Astrocyte (in vitro differentiated cells and primary cell): Measurements from ENCODE around the gene INO80E. TPM values are rescaled to one million over a fixed set of nuclear protein-coding genes. Genes with fewer than 3 reads are reported as not detected.

Experiments
- DNase-seq: peaks from one replicate; pipeline ENCODE4 v3.0.0-alpha.2; 2010; ENCODE audit warnings: low read depth
- FAIRE-seq: peaks from 2 replicates; lab custom pipeline; 2011; peaks lifted over from hg19 to GRCh38; lab: Jason Lieb, UNC
- H2AFZ ChIP-seq: 2 replicates; pipeline ENCODE4 v1.6.0; 2012; ENCODE audit warnings: low read depth, low read length, inconsistent platforms
- H3K27ac ChIP-seq: 2 replicates; pipeline ENCODE4 v1.5.1; 2011; ENCODE audit warnings: low read depth, low read length, inconsistent platforms
- H3K27me3 ChIP-seq: 2 replicates; pipeline ENCODE4 v1.6.0; 2011; ENCODE audit warnings: low read length, inconsistent platforms; ENCODE audit not compliant: insufficient read depth
- H3K36me3 ChIP-seq: 2 replicates; pipeline ENCODE4 v1.5.1; 2011; ENCODE audit warnings: low read length, inconsistent platforms; ENCODE audit not compliant: insufficient read depth
- H3K4me1 ChIP-seq: 2 replicates; pipeline ENCODE4 v1.5.1; 2011; ENCODE audit warnings: low read length, inconsistent platforms; ENCODE audit not compliant: insufficient read depth
- H3K4me2 ChIP-seq: 2 replicates; pipeline ENCODE4 v1.6.0; 2012; ENCODE audit warnings: low read length, inconsistent platforms
- H3K4me3 ChIP-seq: 2 replicates; pipeline ENCODE4 v1.5.1; 2011; ENCODE audit warnings: low read depth, mild to moderate bottlenecking, low read length, inconsistent platforms; ENCODE audit not compliant: insufficient read depth
- H3K79me2 ChIP-seq: 2 replicates; pipeline ENCODE4 v1.6.0; 2012; ENCODE audit warnings: mild to moderate bottlenecking, low read length, inconsistent platforms; ENCODE audit not compliant: insufficient read depth
- H3K9ac ChIP-seq: 2 replicates; pipeline ENCODE4 v1.6.0; 2012; ENCODE audit warnings: mild to moderate bottlenecking, low read length, inconsistent platforms
- H3K9me3 ChIP-seq: 2 replicates; pipeline ENCODE4 v1.5.1; 2012; ENCODE audit warnings: low read depth, mild to moderate bottlenecking, low read length, inconsistent platforms; ENCODE audit not compliant: insufficient read depth
- H4K20me1 ChIP-seq: 2 replicates; pipeline ENCODE4 v1.6.0; 2012; ENCODE audit warnings: low read length, inconsistent platforms; ENCODE audit not compliant: insufficient read depth
- H3K27ac Mint-ChIP-seq: one replicate; pipeline ENCODE4 v1.8.0; 2021; ENCODE audit warnings: mild to moderate bottlenecking, mixed read lengths; ENCODE audit not compliant: unreplicated experiment
- H3K27me3 Mint-ChIP-seq: one replicate; pipeline ENCODE4 v1.8.0; 2021; ENCODE audit warnings: low read depth, mixed read lengths; ENCODE audit not compliant: unreplicated experiment
- H3K36me3 Mint-ChIP-seq: one replicate; pipeline ENCODE4 v1.8.0; 2021; ENCODE audit warnings: low read depth, mixed read lengths; ENCODE audit not compliant: unreplicated experiment
- H3K4me1 Mint-ChIP-seq: one replicate; pipeline ENCODE4 v1.8.0; 2021; ENCODE audit warnings: low read depth, mixed read lengths; ENCODE audit not compliant: unreplicated experiment
- H3K4me3 Mint-ChIP-seq: one replicate; pipeline ENCODE4 v1.8.0; 2021; ENCODE audit warnings: mild to moderate bottlenecking, moderate library complexity, mixed read lengths; ENCODE audit not compliant: unreplicated experiment
- H3K9me3 Mint-ChIP-seq: one replicate; pipeline ENCODE4 v1.8.0; 2021; ENCODE audit warnings: mild to moderate bottlenecking, mixed read lengths; ENCODE audit not compliant: unreplicated experiment
- CTCF ChIP-seq: IDR thresholded peaks from 2 replicates; pipeline ENCODE4 v1.5.1; 2011; ENCODE audit warnings: low read depth, mild to moderate bottlenecking, inconsistent platforms, low read length, moderate library complexity; ENCODE audit not compliant: insufficient read depth
- EZH2 ChIP-seq: IDR thresholded peaks from 2 replicates; pipeline ENCODE4 v1.6.1; 2012; ENCODE audit warnings: mild to moderate bottlenecking, low read length, inconsistent platforms; ENCODE audit not compliant: insufficient read depth
- total RNA-seq: library from RNA; stranded (reverse); gene quantifications from 2 replicates; pipeline ENCODE4 v1.2.1, GENCODE V29; 2021

INO80E gene
- total RNA-seq, 1 donor from 2014 or later = 58.5 TPM

GRCh38 chr16:30000735-30001631 is 4.9 kb downstream of the INO80E start:
- Histone ChIP-seq H3K4me2 (no peak overlapping the region), H4K20me1 (peaks cover 22% of the 10 kb centered on the region), H3K4me1 (no peaks in the 10 kb centered on the region), H2AFZ (no peak overlapping the region), H3K27ac (no peak overlapping the region), H3K9me3 (no peaks in the 10 kb centered on the region), H3K4me3 (no peak overlapping the region), H3K9ac (no peak overlapping the region), H3K36me3 (peaks cover 6% of the 10 kb centered on the region), H3K79me2 (peaks cover 18% of the 10 kb centered on the region), H3K27me3 (no peaks in the 10 kb centered on the region)
- DNase-seq = no peak
- H3K36me3 Mint-ChIP-seq = peaks cover 5% of the 10 kb centered on the region
- peaks cover 4% of the 10 kb centered on the region for H3K4me1 Mint-ChIP-seq
- TF ChIP-seq EZH2 (no peak), CTCF (no peak)
- no peak overlapping the region for H3K27ac Mint-ChIP-seq
- no peaks in the 10 kb centered on the region for H3K27me3 Mint-ChIP-seq
- no peaks in the 10 kb centered on the region for H3K9me3 Mint-ChIP-seq
- no peak overlapping the region for H3K4me3 Mint-ChIP-seq
- no peak for FAIRE-seq

GRCh38 chr16:30002614-30003346 is 6.7 kb downstream of the INO80E start:
- Histone ChIP-seq H3K27me3 (no peaks in the 10 kb centered on the region), H3K9me3 (no peaks in the 10 kb centered on the region), H3K4me2 (no peak overlapping the region), H4K20me1 (peaks cover 23% of the 10 kb centered on the region), H3K79me2 (peaks cover 4% of the 10 kb centered on the region), H3K4me3 (no peak overlapping the region), H3K27ac (no peak overlapping the region), H2AFZ (no peak overlapping the region), H3K4me1 (no peaks in the 10 kb centered on the region), H3K36me3 (peaks cover 4% of the 10 kb centered on the region), H3K9ac (no peak overlapping the region)
- TF ChIP-seq EZH2 = no peak
- TF ChIP-seq CTCF = no peak
- FAIRE-seq = no peak
- DNase-seq = no peak
- Mint-ChIP-seq H3K27me3 (peaks cover 2% of the 10 kb centered on the region), H3K36me3 (peaks cover 7% of the 10 kb centered on the region), H3K4me1 (no peaks in the 10 kb centered on the region), H3K9me3 (no peaks in the 10 kb centered on the region), H3K27ac (no peak overlapping the region), H3K4me3 (peak overlapping the region; percentile 28)
